ENCODE measurements around the gene HP1BP3. TPM values are rescaled to one million over a fixed set of nuclear protein-coding genes. Genes with fewer than 3 reads are reported as not detected.

Gene HP1BP3
- total RNA-seq, 2 donors from 2014 or later, result 90.8 to 201 TPM

DNA sequence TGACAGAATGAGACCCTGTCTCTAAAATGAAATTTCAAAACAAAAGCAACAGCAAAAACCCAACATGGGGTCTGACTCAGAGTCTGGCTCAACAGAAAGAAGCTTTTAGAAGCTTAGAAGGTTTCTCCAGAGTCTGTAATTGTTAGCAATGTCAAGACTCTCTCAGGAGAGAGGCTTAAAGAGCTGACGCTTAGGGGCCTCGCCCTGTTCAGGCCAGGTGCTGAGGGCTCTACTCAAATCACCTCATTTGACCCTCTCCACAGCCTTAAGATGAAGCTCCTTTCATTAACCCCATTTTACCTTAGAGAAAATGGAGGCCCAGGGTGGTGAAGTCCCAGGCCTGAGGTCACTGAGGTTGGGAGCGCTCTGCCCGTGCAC lies 64.0 kb downstream of the HP1BP3 start:
- H3K27me3 ChIP-seq, result no peaks in the 10 kb centered on the region
- TF ChIP-seq POLR2A (IDR thresholded peaks at IDR 0.05), result no peak
- TF ChIP-seq CTCF (IDR thresholded peaks at IDR 0.05), result no peak
- 72 to 78% methylated on average over 4 of the region's 4 CpGs for WGBS, 2 donors
- H3K36me3 ChIP-seq (replicated peaks in 1 of 2; ENCODE audit: insufficient read depth in 1 of 2, low read depth in 2 of 2), result no peaks in the 10 kb centered on the region
- H3K9me3 ChIP-seq, result no peaks in the 10 kb centered on the region
- no peak overlapping the region for H3K27ac ChIP-seq
- H3K4me1 ChIP-seq, result peaks cover under 1% of the 10 kb centered on the region
- no peak for ATAC-seq
- no peak for DNase-seq
- H3K4me3 ChIP-seq, result no peak overlapping the region
- intact Hi-C loops (cut with DNase I), result no loop called here

DNA sequence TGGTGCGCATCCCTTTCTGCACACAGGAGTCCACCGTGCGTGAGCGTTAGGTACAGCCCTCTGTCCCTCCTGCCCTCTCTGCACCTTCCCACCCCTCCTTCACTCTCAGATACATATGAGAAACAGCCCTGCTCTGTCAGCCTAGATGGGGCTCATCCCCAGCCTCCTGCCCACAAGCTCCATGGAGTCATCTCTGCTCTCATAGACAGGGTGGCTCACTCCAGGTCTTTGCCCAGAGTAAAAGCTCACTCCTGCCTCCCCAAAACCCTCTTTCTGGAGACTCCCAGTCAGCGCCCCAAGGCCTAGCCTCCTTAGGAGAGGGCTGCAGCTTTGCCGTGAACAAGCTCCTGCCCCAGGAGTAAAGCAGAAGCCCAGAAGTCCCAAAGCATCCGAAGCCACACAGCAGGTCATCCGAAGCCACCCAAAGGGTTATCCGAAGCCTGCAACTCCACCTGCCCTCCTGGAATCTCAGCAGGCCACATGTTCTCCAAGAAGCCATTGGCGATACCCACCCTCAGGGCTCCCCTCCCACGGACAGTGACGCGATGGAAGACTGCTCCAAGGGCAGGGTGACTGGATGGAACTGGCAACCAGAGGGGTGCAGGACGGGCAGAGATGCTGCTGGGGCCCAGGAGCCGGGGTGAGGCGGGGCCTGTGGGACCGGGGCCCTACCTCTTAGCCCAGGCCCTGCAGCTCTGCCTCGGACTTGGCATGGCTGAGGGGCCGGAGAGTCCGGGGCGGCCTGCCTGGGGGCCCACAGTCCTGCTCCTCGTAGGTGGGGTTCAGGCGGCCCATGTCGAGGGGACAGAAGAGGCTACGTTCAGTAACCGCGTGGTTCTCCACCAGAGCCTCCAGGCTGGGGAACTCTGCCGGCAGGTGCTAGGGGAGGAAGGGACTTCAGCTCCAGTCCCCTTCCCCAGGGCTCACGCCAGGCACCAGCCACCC lies 65.7 kb downstream of the HP1BP3 start:
- DNase-seq, result no peak

GRCh38 chr1:20720631-20721091 lies 66.4 kb downstream of the HP1BP3 start:
- TF ChIP-seq CTCF (IDR thresholded peaks at IDR 0.05) (no peak), POLR2A (IDR thresholded peaks at IDR 0.05) (no peak)
- no peak overlapping the region for H3K27ac ChIP-seq
- no peaks in the 10 kb centered on the region for H3K9me3 ChIP-seq
- 79 to 82% methylated on average over 3 to 12 of the region's 12 CpGs for WGBS, 2 donors
- H3K27me3 ChIP-seq, result no peaks in the 10 kb centered on the region
- DNase-seq (no peak), ATAC-seq (no peak)
- H3K36me3 ChIP-seq (replicated peaks in 1 of 2; ENCODE audit: insufficient read depth in 1 of 2, low read depth in 2 of 2), result no peaks in the 10 kb centered on the region
- intact Hi-C loops (cut with DNase I), result no loop called here
- H3K4me1 ChIP-seq, result peaks cover 10% of the 10 kb centered on the region
- H3K4me3 ChIP-seq, result no peak overlapping the region

More for the DNA sequence above, 65.7 kb downstream of the HP1BP3 start:
- peaks cover 10% of the 10 kb centered on the region for H3K4me1 ChIP-seq
- no peaks in the 10 kb centered on the region for H3K9me3 ChIP-seq
- intact Hi-C loops (cut with DNase I), result no loop called here
- H3K36me3 ChIP-seq (replicated peaks in 1 of 2; ENCODE audit: insufficient read depth in 1 of 2, low read depth in 2 of 2), result no peaks in the 10 kb centered on the region
- H3K27ac ChIP-seq, result no peak overlapping the region
- no peak for ATAC-seq
- WGBS, 2 donors, result 65 to 85% methylated on average over 12 to 27 of the region's 29 CpGs
- no peak overlapping the region for H3K4me3 ChIP-seq
- TF ChIP-seq CTCF (IDR thresholded peaks at IDR 0.05), result no peak
- TF ChIP-seq POLR2A (IDR thresholded peaks at IDR 0.05), result no peak
- no peaks in the 10 kb centered on the region for H3K27me3 ChIP-seq

DNA sequence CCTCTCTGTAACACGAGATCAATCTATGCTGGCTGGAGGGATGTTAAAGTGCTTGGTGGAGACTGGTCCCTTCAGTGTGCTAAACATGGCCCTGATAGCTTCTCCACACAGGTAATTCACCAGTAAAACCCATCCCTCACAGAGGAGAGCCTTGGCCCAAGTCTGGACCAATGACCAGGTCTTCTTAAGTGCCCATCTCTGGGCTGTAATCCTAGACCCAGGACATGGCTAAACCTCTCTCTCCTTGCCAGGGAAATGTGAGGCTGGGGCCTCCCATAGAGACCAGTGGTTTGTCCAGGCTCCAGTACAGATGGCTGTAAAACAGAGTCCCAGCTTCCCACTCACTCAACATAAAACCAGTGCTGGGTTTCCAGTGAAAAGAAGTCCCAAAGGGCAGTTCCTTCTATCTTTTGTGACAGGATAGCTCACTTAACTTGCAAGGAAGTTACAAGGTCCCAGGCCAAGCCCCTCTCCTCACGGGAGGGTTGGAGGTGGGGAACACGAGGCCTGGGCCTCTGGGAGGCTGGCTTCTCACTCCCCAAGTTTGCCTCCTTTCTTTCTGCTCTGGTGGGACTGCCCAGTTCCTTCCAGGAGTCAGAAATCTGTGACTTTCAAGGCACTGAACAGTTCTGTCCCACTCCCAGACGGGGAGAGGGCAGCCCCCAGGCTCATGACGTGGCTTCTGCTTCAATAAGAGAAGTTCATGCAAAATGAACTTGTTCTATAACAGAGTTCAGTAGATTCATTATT lies 67.1 kb downstream of the HP1BP3 start:
- 66 to 76% methylated on average over 5 of the region's 5 CpGs for WGBS, 2 donors

More for the DNA sequence above, 67.1 kb downstream of the HP1BP3 start:
- Histone ChIP-seq H3K27me3 (no peaks in the 10 kb centered on the region), H3K4me3 (no peak overlapping the region), H3K27ac (no peak overlapping the region), H3K36me3 (replicated peaks in 1 of 2; ENCODE audit: insufficient read depth in 1 of 2, low read depth in 2 of 2) (no peaks in the 10 kb centered on the region), H3K9me3 (no peaks in the 10 kb centered on the region), H3K4me1 (peaks cover 10% of the 10 kb centered on the region)
- intact Hi-C loops (cut with DNase I), result no loop called here
- ATAC-seq, result no peak
- TF ChIP-seq CTCF (IDR thresholded peaks at IDR 0.05) (no peak), POLR2A (IDR thresholded peaks at IDR 0.05) (no peak)
- DNase-seq, result peak in 1 of 4 donors; percentile 1
